ENCODE measurements around the gene HOXC6.

HOXC6 gene

GRCh38 chr12:54010972-54011664 lies 17.1 kb upstream of the HOXC6 start:
- TF ChIP-seq TSHZ2 (CRISPR knock-in tag; IDR thresholded peaks at IDR 0.05) = no peak
- TF ChIP-seq, protein P1, sequence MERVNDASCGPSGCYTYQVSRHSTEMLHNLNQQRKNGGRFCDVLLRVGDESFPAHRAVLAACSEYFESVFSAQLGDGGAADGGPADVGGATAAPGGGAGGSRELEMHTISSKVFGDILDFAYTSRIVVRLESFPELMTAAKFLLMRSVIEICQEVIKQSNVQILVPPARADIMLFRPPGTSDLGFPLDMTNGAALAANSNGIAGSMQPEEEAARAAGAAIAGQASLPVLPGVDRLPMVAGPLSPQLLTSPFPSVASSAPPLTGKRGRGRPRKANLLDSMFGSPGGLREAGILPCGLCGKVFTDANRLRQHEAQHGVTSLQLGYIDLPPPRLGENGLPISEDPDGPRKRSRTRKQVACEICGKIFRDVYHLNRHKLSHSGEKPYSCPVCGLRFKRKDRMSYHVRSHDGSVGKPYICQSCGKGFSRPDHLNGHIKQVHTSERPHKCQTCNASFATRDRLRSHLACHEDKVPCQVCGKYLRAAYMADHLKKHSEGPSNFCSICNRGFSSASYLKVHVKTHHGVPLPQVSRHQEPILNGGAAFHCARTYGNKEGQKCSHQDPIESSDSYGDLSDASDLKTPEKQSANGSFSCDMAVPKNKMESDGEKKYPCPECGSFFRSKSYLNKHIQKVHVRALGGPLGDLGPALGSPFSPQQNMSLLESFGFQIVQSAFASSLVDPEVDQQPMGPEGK (CRISPR knock-in tag; IDR thresholded peaks at IDR 0.05; ENCODE audit: borderline replicate concordance) = no peak
- TF ChIP-seq ESRRG (CRISPR knock-in tag; IDR thresholded peaks at IDR 0.05) = no peak
- no peak for TF ChIP-seq SNAI2 (CRISPR knock-in tag; IDR thresholded peaks at IDR 0.05)
- no peak for TF ChIP-seq PPARA (CRISPR knock-in tag; IDR thresholded peaks at IDR 0.05; ENCODE audit: borderline replicate concordance)
- no peak for TF ChIP-seq ZFP3 (CRISPR knock-in tag; IDR thresholded peaks at IDR 0.05)
- TF ChIP-seq ZNF70 (CRISPR knock-in tag; IDR thresholded peaks at IDR 0.05) = no peak
- TF ChIP-seq ZNF8 (CRISPR knock-in tag; IDR thresholded peaks at IDR 0.05) = no peak
- no peak for TF ChIP-seq GLIS3 (CRISPR knock-in tag; IDR thresholded peaks at IDR 0.05)
- no peak for TF ChIP-seq TCF4 (CRISPR knock-in tag; IDR thresholded peaks at IDR 0.05; ENCODE audit: borderline replicate concordance)
- TF ChIP-seq ARNTL (CRISPR knock-in tag; IDR thresholded peaks at IDR 0.05; ENCODE audit: borderline replicate concordance, low read depth) = no peak
- no peak for TF ChIP-seq ZNF565 (CRISPR knock-in tag; conservative IDR thresholded peaks at IDR 0.05; ENCODE audit: low read depth)
- no peak for TF ChIP-seq TOX (CRISPR knock-in tag; IDR thresholded peaks at IDR 0.05; ENCODE audit: borderline replicate concordance)
- TF ChIP-seq, protein P2, sequence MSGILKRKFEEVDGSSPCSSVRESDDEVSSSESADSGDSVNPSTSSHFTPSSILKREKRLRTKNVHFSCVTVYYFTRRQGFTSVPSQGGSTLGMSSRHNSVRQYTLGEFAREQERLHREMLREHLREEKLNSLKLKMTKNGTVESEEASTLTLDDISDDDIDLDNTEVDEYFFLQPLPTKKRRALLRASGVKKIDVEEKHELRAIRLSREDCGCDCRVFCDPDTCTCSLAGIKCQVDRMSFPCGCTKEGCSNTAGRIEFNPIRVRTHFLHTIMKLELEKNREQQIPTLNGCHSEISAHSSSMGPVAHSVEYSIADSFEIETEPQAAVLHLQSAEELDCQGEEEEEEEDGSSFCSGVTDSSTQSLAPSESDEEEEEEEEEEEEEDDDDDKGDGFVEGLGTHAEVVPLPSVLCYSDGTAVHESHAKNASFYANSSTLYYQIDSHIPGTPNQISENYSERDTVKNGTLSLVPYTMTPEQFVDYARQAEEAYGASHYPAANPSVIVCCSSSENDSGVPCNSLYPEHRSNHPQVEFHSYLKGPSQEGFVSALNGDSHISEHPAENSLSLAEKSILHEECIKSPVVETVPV (CRISPR knock-in tag; IDR thresholded peaks at IDR 0.05) = no peak
- TF ChIP-seq BACH2 (CRISPR knock-in tag; IDR thresholded peaks at IDR 0.05; ENCODE audit: borderline replicate concordance) = no peak
- no peak for TF ChIP-seq RARB (CRISPR knock-in tag; IDR thresholded peaks at IDR 0.05)
- TF ChIP-seq OSR1 (CRISPR knock-in tag; IDR thresholded peaks at IDR 0.05) = no peak

GRCh38 chr12:54011665-54012532 lies 16.3 kb upstream of the HOXC6 start:
- ATAC-seq = no peak
- TF ChIP-seq TSHZ2 (CRISPR knock-in tag; IDR thresholded peaks at IDR 0.05) = no peak
- TF ChIP-seq BACH2 (CRISPR knock-in tag; IDR thresholded peaks at IDR 0.05; ENCODE audit: borderline replicate concordance) = no peak
- no peak for TF ChIP-seq GLIS3 (CRISPR knock-in tag; IDR thresholded peaks at IDR 0.05)
- TF ChIP-seq ZFP30 (CRISPR knock-in tag; IDR thresholded peaks at IDR 0.05) = no peak
- no peak for TF ChIP-seq ESRRG (CRISPR knock-in tag; IDR thresholded peaks at IDR 0.05)
- TF ChIP-seq, protein P2 (CRISPR knock-in tag; IDR thresholded peaks at IDR 0.05) = no peak
- no peak for TF ChIP-seq TOX (CRISPR knock-in tag; IDR thresholded peaks at IDR 0.05; ENCODE audit: borderline replicate concordance)
- no peak for TF ChIP-seq ISL1 (CRISPR knock-in tag; IDR thresholded peaks at IDR 0.05)
- no peak for TF ChIP-seq CSDC2 (CRISPR knock-in tag; IDR thresholded peaks at IDR 0.05)
- TF ChIP-seq, protein P1 (CRISPR knock-in tag; IDR thresholded peaks at IDR 0.05; ENCODE audit: borderline replicate concordance) = no peak
- no peak for TF ChIP-seq PPARA (CRISPR knock-in tag; IDR thresholded peaks at IDR 0.05; ENCODE audit: borderline replicate concordance)
- TF ChIP-seq ZNF8 (CRISPR knock-in tag; IDR thresholded peaks at IDR 0.05) = no peak

More at GRCh38 chr12:54010972-54011664, 17.1 kb upstream of the HOXC6 start:
- no peak for ATAC-seq

Measured in SK-N-SH treated with all-trans-retinoic acid at 6 μM for 48 hours (cell line).